CD4-positive, alpha-beta T cell treated with Interferon gamma for 1 hour (primary cell): ENCODE measurements around the gene HTR1D.

Experiments used
- DNase-seq: peaks from one replicate; pipeline ENCODE4 v3.0.0-alpha.2; 2020

Gene HTR1D

GRCh38 chr1:23184212-23184934 is 32.9 kb downstream of the HTR1D start:
- DNase-seq = peak; percentile 19

- no peak for DNase-seq
Observed at GRCh38 chr1:23179862-23180261, 37.4 kb downstream of the HTR1D start.

GRCh38 chr1:23178950-23179349 is 38.4 kb downstream of the HTR1D start:
- DNase-seq = no peak

- no peak for DNase-seq
Observed at GRCh38 chr1:23178414-23178813, 38.9 kb downstream of the HTR1D start.

GRCh38 chr1:23177438-23178380 is 39.6 kb downstream of the HTR1D start:
- DNase-seq = peak; percentile 60

GRCh38 chr1:23177031-23177430 is 40.3 kb downstream of the HTR1D start:
- DNase-seq = no peak

GRCh38 chr1:23174426-23175110 is 42.7 kb downstream of the HTR1D start:
- DNase-seq = no peak

GRCh38 chr1:23171181-23171755 is 46.0 kb downstream of the HTR1D start:
- no peak for DNase-seq

- DNase-seq = peak; percentile 52
Observed at GRCh38 chr1:23169727-23170335, 47.5 kb downstream of the HTR1D start.

GRCh38 chr1:23169195-23169575 is 48.1 kb downstream of the HTR1D start:
- no peak for DNase-seq

GRCh38 chr1:23168445-23169194 is 48.7 kb downstream of the HTR1D start, which contains the start of gene LUZP1:
TSS of gene LUZP1 (minus strand) at chr1:23168856.
- DNase-seq = peak; percentile 76

GRCh38 chr1:23168079-23168444 is 49.2 kb downstream of the HTR1D start:
- peak; percentile 14 for DNase-seq

- DNase-seq = peak; percentile 9
Observed at GRCh38 chr1:23167353-23168078, 49.8 kb downstream of the HTR1D start.

GRCh38 chr1:23166854-23167253 is 50.4 kb downstream of the HTR1D start:
- no peak for DNase-seq

- DNase-seq = no peak
Observed at GRCh38 chr1:23163395-23163794, 53.9 kb downstream of the HTR1D start.

GRCh38 chr1:23159963-23160877 is 57.1 kb downstream of the HTR1D start:
- DNase-seq = no peak

- DNase-seq = no peak
Observed at GRCh38 chr1:23156940-23157339, 60.4 kb downstream of the HTR1D start.

- DNase-seq = no peak
Observed at GRCh38 chr1:23152966-23153684, 64.2 kb downstream of the HTR1D start.

- DNase-seq = no peak
Observed at GRCh38 chr1:23150742-23151141, 66.6 kb downstream of the HTR1D start.
